ENCODE data around the gene PKHD1. TPM values are rescaled to one million over a fixed set of nuclear protein-coding genes. Genes with fewer than 3 reads are reported as not detected.

PKHD1 gene
- total and polyA plus RNA-seq, 2 of the 13 experiments (the other 11 are each of a cell fraction or from before 2014, with no cell fraction given), result 0.01 to 0.13 TPM

GRCh38 chr6:51843456-51844056 is 243.9 kb downstream of the PKHD1 start:
- 29% methylated on average over 5 of the region's 5 CpGs for WGBS (ENCODE audit: low lambda C conversion rate)
- in situ Hi-C loops (cut with HindIII; ENCODE audit: extremely low pct_ligation_motif_present, low pct_unique_long_range_greater_than_20kb) (loop anchor here (5.0 kb wide), 1 partner anchor 114 kb away; no protein-coding TSS in a partner anchor), intact Hi-C loops (cut with micrococcal nuclease; ENCODE audit: unreplicated experiment) (loop anchor here (5.0 to 10.0 kb wide), 3 partner anchors 114 to 1026 kb away; partner anchors contain the start of gene TFAP2B)
- Histone ChIP-seq H3K9ac (ENCODE audit: insufficient read depth, low read depth, low read length) (no peak overlapping the region), H3K4me1 (ENCODE audit: insufficient read depth, low read length) (no peaks in the 10 kb centered on the region; the same call in 1 of the 2 replicates), H3K9me3 (ENCODE audit: low read length) (no peaks in the 10 kb centered on the region), H3K4me2 (ENCODE audit: low read depth, low read length) (no peak overlapping the region), H3K4me3 (replicated peaks in 1 of 3; ENCODE audit: insufficient read depth in 1 of 3, low read depth in 2 of 3, low read length in 3 of 3) (no peak overlapping the region), H3K79me2 (ENCODE audit: insufficient read depth, low read length) (no peaks in the 10 kb centered on the region), H3K27ac (ENCODE audit: extremely low read length, insufficient read depth, low read length) (no peak overlapping the region), H3K36me3 (replicated peaks in 1 of 2; ENCODE audit: control insufficient read depth in 1 of 2, insufficient read depth in 2 of 2, low read length in 2 of 2) (no peaks in the 10 kb centered on the region), H4K20me1 (ENCODE audit: insufficient read depth, low read length) (no peaks in the 10 kb centered on the region), H2AFZ (ENCODE audit: low read length) (no peak overlapping the region), H3K27me3 (ENCODE audit: control insufficient read depth in 1 of 2, insufficient read depth in 2 of 2, low read length in 2 of 2) (0 out of 5 replicates have a peak, but pooled peaks cover 0 to 1% of the 10 kb centered on the region in 2 experiments)
- FAIRE-seq (no peak), DNase-seq (ENCODE audit: low spot score) (no peak), ATAC-seq (no peak)
- ChIA-PET CTCF (ENCODE audit: low intra/inter-chr PET ratio, low total read pairs) (no interaction called here), POLR2A (no interaction called here)
- BruUV-seq (replicated peaks), result no TSS peak
- TF ChIP-seq ZNF333 (CRISPR knock-in tag; IDR thresholded peaks at IDR 0.05; ENCODE audit: borderline replicate concordance), result no peak
- no peak for TF ChIP-seq SIX1 (CRISPR knock-in tag; IDR thresholded peaks at IDR 0.05; ENCODE audit: borderline replicate concordance)
- TF ChIP-seq ZNF710 (CRISPR knock-in tag; IDR thresholded peaks at IDR 0.05; ENCODE audit: borderline replicate concordance), result no peak
- TF ChIP-seq ZNF687 (CRISPR knock-in tag; IDR thresholded peaks at IDR 0.05), result no peak
- no peak for TF ChIP-seq ARNT2 (CRISPR knock-in tag; IDR thresholded peaks at IDR 0.05; ENCODE audit: low read depth)
- TF ChIP-seq CBX2 (IDR thresholded peaks at IDR 0.05; ENCODE audit: low read depth, low read length), result no peak
- no peak for TF ChIP-seq CBX2 (CRISPR knock-in tag; IDR thresholded peaks at IDR 0.05; ENCODE audit: low read depth)
- no peak for TF ChIP-seq ZNF224 (CRISPR knock-in tag; IDR thresholded peaks at IDR 0.05)
- no peak for TF ChIP-seq ZMYM4 (CRISPR knock-in tag; IDR thresholded peaks at IDR 0.05)
- no peak for TF ChIP-seq ZBTB8A (CRISPR knock-in tag; IDR thresholded peaks at IDR 0.05; ENCODE audit: borderline replicate concordance, low read depth)

Measured in HepG2 (cell line).